ENCODE results near the gene TPPP3.

Gene TPPP3

DNA sequence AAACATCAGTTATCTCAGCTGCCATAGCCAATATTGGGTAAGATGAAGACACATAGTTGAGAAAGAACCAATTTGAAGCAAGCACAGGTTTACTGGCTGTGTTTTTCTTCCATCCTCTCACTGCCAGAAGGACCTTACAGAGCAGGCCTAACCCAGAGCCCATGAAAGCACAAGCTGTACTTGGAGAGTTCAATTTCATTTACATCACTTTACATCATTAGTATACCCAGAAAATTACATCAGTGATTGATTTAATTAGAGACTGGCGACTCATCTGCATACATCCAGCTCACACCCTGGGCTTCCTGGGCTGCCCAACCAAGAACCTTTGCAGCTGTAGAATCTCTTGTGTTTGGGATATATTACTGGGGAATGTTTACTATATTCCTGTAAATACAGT lies 43.0 kb downstream of the TPPP3 start:
- no peak for TF ChIP-seq NFIC (IDR thresholded peaks at IDR 0.05)
- TF ChIP-seq EP300 (IDR thresholded peaks at IDR 0.05; ENCODE audit: borderline replicate concordance) = no peak
- no peak for TF ChIP-seq ZBTB7A (IDR thresholded peaks at IDR 0.05; ENCODE audit: low read depth)
- no peak for TF ChIP-seq FOXM1 (IDR thresholded peaks at IDR 0.05; ENCODE audit: borderline replicate concordance, low read depth)
- TF ChIP-seq TCF12 (IDR thresholded peaks at IDR 0.05; ENCODE audit: low read depth) = no peak

GRCh38 chr16:67349172-67349571 lies 44.1 kb downstream of the TPPP3 start:
- TF ChIP-seq CEBPB (IDR thresholded peaks at IDR 0.05) (no peak), RAD21 (IDR thresholded peaks at IDR 0.05; ENCODE audit: low read depth) (peak; percentile 33)
- TF ChIP-seq, protein P1, sequence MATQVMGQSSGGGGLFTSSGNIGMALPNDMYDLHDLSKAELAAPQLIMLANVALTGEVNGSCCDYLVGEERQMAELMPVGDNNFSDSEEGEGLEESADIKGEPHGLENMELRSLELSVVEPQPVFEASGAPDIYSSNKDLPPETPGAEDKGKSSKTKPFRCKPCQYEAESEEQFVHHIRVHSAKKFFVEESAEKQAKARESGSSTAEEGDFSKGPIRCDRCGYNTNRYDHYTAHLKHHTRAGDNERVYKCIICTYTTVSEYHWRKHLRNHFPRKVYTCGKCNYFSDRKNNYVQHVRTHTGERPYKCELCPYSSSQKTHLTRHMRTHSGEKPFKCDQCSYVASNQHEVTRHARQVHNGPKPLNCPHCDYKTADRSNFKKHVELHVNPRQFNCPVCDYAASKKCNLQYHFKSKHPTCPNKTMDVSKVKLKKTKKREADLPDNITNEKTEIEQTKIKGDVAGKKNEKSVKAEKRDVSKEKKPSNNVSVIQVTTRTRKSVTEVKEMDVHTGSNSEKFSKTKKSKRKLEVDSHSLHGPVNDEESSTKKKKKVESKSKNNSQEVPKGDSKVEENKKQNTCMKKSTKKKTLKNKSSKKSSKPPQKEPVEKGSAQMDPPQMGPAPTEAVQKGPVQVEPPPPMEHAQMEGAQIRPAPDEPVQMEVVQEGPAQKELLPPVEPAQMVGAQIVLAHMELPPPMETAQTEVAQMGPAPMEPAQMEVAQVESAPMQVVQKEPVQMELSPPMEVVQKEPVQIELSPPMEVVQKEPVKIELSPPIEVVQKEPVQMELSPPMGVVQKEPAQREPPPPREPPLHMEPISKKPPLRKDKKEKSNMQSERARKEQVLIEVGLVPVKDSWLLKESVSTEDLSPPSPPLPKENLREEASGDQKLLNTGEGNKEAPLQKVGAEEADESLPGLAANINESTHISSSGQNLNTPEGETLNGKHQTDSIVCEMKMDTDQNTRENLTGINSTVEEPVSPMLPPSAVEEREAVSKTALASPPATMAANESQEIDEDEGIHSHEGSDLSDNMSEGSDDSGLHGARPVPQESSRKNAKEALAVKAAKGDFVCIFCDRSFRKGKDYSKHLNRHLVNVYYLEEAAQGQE (IDR thresholded peaks at IDR 0.05; ENCODE audit: low read depth) = no peak

- TF ChIP-seq, protein P1 (IDR thresholded peaks at IDR 0.05; ENCODE audit: low read depth) = no peak
- no peak for TF ChIP-seq TCF12 (IDR thresholded peaks at IDR 0.05; ENCODE audit: low read depth)
- TF ChIP-seq YY1 (IDR thresholded peaks at IDR 0.05; ENCODE audit: low read depth) = no peak
- TF ChIP-seq CREB1 (IDR thresholded peaks at IDR 0.05; ENCODE audit: low read depth) = no peak
- TF ChIP-seq TEAD4 (IDR thresholded peaks at IDR 0.05) = no peak
- no peak for TF ChIP-seq EP300 (IDR thresholded peaks at IDR 0.05; ENCODE audit: borderline replicate concordance)
- TF ChIP-seq CEBPB (IDR thresholded peaks at IDR 0.05) = no peak
- TF ChIP-seq TAF1 (IDR thresholded peaks at IDR 0.05; ENCODE audit: low read depth) = no peak
- no peak for TF ChIP-seq ZBTB7A (IDR thresholded peaks at IDR 0.05; ENCODE audit: low read depth)
- TF ChIP-seq NFIC (IDR thresholded peaks at IDR 0.05) = no peak
- TF ChIP-seq, protein P2, sequence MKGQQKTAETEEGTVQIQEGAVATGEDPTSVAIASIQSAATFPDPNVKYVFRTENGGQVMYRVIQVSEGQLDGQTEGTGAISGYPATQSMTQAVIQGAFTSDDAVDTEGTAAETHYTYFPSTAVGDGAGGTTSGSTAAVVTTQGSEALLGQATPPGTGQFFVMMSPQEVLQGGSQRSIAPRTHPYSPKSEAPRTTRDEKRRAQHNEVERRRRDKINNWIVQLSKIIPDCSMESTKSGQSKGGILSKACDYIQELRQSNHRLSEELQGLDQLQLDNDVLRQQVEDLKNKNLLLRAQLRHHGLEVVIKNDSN (IDR thresholded peaks at IDR 0.05) = no peak
- TF ChIP-seq MAX (IDR thresholded peaks at IDR 0.05) = no peak
- TF ChIP-seq RAD21 (IDR thresholded peaks at IDR 0.05; ENCODE audit: low read depth) = no peak
- TF ChIP-seq FOXM1 (IDR thresholded peaks at IDR 0.05; ENCODE audit: borderline replicate concordance, low read depth) = no peak
- no peak for TF ChIP-seq EGR1 (IDR thresholded peaks at IDR 0.05)
Measured at GRCh38 chr16:67346341-67346740, 47.0 kb downstream of the TPPP3 start.

GRCh38 chr16:67345401-67345800 lies 47.9 kb downstream of the TPPP3 start:
- TF ChIP-seq MAX (IDR thresholded peaks at IDR 0.05) (no peak), NFIC (IDR thresholded peaks at IDR 0.05) (no peak), CEBPB (IDR thresholded peaks at IDR 0.05) (no peak), CREB1 (IDR thresholded peaks at IDR 0.05; ENCODE audit: low read depth) (no peak), TCF12 (IDR thresholded peaks at IDR 0.05; ENCODE audit: low read depth) (no peak), RAD21 (IDR thresholded peaks at IDR 0.05; ENCODE audit: low read depth) (no peak), EGR1 (IDR thresholded peaks at IDR 0.05) (no peak), ZBTB7A (IDR thresholded peaks at IDR 0.05; ENCODE audit: low read depth) (no peak), TAF1 (IDR thresholded peaks at IDR 0.05; ENCODE audit: low read depth) (no peak), FOXM1 (IDR thresholded peaks at IDR 0.05; ENCODE audit: borderline replicate concordance, low read depth) (no peak), TEAD4 (IDR thresholded peaks at IDR 0.05) (no peak), EP300 (IDR thresholded peaks at IDR 0.05; ENCODE audit: borderline replicate concordance) (no peak), YY1 (IDR thresholded peaks at IDR 0.05; ENCODE audit: low read depth) (no peak)
- TF ChIP-seq, protein P2 (IDR thresholded peaks at IDR 0.05) = no peak
- TF ChIP-seq, protein P1 (IDR thresholded peaks at IDR 0.05; ENCODE audit: low read depth) = no peak

DNA sequence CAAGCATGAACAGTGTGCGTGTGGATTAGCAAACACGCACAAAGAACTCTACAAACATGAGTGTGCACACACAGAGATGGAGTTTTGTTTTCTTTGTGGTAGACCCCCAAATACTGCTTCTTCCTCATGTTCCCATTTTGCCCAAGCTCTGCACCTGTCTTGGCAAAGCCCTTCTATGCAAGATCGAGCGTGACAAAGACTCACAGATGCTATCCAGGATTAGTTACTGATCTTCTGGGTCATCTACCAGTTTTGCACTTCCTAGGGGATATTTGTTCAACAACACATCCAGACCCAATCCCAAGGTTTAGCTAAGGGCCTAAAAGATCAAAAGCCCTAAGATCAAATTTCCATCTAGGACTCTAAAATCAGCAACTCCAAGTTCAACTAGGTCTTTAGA lies 50.7 kb downstream of the TPPP3 start:
- TF ChIP-seq, protein P1 (IDR thresholded peaks at IDR 0.05; ENCODE audit: low read depth) = no peak
- TF ChIP-seq RAD21 (IDR thresholded peaks at IDR 0.05; ENCODE audit: low read depth) = no peak
- TF ChIP-seq YY1 (IDR thresholded peaks at IDR 0.05; ENCODE audit: low read depth) = no peak
- TF ChIP-seq CREB1 (IDR thresholded peaks at IDR 0.05; ENCODE audit: low read depth) = no peak
- TF ChIP-seq TCF12 (IDR thresholded peaks at IDR 0.05; ENCODE audit: low read depth) = no peak
- no peak for TF ChIP-seq FOXM1 (IDR thresholded peaks at IDR 0.05; ENCODE audit: borderline replicate concordance, low read depth)
- TF ChIP-seq ZBTB7A (IDR thresholded peaks at IDR 0.05; ENCODE audit: low read depth) = no peak
- TF ChIP-seq CEBPB (IDR thresholded peaks at IDR 0.05) = no peak
- TF ChIP-seq TAF1 (IDR thresholded peaks at IDR 0.05; ENCODE audit: low read depth) = no peak

Data from Ishikawa (cell line).